ENCODE results near the gene SYNCRIP.
"Not testable (repeated sequence)": the region's sequence is repeated elsewhere in the genome, so short reads cannot be mapped to it uniquely, and the experiment has no call there.

Gene SYNCRIP

DNA sequence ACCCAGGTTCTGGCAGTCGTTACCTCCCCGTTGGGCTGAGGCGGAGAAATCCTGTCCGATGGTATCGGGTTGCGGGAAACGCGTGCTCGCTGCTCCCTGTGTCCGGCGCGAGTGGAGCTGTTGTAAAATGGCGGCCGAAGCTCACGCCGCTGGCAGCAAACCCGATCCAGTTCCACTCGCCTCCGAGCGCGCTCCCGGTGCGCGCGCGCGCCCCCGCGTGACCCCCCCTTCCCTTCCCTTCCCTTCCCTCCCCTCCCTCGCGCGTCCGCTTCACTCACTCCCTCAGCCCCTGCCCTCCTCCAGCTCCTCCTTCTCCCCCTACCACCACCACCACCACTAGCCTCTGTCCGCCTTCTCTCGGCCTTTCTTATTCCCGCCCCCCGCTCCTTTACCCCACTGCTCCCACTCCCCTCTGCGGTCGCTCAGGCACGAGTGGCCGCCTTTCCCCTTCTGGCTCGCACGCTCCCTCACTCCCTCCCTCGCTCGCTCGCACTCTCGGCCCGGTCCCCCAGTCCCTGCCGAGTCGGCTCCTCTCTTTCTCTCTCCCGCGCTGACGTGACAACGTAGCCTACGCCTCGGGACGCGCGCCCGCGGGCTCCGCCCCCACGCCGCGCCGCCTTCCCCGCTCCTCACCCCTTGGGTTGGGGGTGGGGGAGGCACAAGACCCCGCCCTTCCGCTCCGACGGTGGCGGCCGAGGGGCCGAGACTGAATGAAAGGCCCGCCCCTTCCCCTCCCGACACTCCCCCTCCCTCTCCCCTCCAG, at the start of gene SYNCRIP:
SYNCRIP (minus strand) TSS at position 113 of the 763 bp plus-strand sequence. CDS start 1,447 bp downstream, outside the sequence.
- peak; percentile 94 for DNase-seq

DNA sequence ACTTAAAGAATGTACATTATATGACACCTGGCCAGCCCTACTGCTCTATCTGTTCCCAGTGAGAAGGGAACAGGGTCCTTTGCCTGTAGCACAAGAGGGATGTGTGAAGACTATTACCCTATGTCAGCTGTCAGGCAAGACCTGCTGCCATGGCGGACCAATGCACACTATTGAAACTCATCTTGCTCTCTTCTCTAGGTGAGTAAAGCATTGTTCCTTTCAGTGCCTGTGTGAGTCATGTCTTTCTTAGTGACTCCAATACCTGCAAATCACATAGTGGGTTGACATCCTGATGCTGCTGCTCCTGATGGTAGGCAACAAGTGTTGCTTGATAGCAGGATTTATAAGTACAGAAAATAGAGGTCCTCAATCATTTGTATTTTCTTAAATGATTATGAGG, 48.8 kb upstream of the SYNCRIP start:
- DNase-seq, result no peak

DNA sequence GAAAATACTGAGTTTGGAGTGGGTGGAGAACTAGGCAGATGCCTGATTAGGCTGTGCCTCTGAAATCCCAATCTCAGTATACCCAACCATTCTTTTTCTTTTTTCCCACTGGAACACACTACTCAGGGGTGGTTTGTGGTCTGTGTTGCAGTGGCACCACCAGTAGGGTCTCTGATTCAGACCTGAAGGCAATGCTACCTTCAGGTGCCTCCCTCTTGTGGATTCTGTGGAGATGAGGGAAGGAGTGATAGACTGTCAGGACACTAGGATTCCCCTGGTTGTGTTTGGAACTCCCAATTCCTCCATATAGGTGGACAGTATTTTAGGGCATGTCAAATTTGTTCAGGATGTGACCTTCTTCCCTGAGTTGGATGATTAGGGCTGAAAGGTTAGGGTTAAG, 47.4 kb upstream of the SYNCRIP start:
- DNase-seq, result no peak

DNA sequence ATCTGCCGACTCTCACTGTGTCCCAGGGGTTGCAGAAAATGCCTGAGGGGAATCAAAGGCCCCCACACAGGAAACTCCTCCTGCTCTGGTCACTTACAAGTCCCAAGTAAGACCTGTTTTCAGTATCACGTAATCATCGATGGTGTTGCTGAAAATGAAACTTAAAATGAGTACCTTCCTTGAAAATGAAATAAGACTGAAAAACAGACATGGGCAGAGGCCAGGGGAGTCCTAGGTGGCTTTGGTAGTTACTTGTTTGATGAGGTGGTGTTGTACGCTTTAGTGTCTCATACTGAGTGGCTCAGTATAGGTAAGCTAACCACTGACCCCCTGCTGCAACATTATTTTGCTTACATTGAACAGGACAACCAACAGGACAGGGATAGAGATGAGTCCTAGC, 43.0 kb upstream of the SYNCRIP start:
- DNase-seq, result no peak

DNA sequence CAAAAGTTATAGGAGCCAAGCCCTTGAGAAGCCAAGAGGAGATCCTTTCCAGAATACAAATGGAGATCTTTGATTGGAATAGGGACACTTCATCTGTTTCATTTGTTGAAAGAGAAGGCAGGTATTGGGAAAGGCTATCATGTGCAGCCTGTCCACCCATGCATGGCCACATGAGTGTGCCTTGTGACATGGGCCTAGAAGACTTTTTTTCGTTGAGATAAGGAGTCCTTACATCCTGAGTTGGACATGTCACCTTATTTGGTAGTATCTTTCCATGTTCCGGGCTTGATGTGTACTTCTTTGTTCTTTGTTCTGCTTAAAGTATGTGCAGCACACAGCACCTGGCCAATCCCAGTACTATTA, 42.1 kb upstream of the SYNCRIP start:
- DNase-seq, result no peak

DNA sequence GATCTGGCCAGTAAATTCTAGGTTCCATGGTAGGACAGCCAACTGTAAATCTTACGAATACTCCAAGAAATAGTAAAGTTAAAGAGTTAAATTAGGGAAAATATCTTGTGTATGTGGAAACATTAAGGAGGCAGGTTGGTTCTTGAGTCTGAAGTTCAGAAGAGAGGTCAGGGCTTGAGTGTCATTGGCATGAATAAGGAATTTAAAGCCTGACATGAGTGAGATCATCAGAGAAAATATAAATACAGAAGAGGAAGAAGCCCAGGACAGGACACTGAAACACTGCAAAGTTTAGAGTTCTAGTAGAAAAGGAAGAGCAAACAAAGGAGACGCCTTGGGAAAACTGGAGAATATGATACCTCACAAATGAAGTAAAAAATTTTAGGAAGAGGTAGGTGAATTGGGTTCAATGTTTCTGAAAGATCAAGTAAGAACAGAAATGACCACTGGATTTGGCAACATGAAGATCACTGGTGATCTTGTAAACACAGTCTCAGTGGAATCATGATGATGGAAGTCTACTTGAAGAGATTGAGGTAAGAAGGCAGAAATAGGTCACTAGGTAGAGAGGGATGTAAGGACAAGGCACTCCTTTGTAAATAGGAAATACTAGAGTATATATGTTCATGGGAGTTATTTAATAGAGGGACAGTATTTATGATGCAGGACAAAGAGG, 41.6 kb upstream of the SYNCRIP start:
- DNase-seq, result no peak

DNA sequence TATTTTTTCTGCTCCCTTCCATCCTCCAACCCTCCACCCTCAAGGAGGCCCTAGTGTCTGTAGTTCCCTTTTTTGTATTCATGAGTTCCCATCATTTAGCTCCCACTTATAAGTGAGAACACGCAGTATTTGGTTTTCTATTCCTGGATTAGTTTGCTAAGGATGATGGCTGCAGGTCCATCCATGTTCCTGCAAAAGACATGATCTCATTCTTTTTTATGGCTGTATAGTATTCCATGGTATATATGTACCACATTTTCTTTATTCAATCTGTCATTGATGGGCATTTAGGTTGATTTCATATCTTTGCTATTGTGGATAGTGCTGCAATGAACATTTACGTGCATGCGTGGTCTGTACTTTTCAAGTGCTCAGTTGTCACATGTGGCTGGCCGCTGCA, 39.2 kb upstream of the SYNCRIP start:
- not testable (repeated sequence) for DNase-seq

DNA sequence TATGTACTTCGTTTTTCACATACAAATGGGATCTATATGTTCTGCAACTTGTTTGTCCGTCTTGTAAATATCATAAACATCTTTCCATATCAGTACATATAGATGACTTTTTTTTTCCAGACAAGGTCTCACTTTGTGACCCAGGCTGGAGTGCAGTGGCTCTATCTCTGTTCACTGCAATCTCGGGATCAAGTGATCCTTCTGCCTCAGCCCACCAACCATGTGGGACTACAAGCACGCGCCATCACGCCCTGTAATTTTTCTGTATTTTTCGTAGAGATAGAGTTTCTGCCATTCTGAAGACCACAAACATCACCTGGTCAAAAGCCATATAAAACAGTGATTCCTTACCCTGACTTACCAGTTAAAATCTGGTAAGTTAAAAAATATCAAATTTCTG, 37.7 kb upstream of the SYNCRIP start:
- no peak for DNase-seq

DNA sequence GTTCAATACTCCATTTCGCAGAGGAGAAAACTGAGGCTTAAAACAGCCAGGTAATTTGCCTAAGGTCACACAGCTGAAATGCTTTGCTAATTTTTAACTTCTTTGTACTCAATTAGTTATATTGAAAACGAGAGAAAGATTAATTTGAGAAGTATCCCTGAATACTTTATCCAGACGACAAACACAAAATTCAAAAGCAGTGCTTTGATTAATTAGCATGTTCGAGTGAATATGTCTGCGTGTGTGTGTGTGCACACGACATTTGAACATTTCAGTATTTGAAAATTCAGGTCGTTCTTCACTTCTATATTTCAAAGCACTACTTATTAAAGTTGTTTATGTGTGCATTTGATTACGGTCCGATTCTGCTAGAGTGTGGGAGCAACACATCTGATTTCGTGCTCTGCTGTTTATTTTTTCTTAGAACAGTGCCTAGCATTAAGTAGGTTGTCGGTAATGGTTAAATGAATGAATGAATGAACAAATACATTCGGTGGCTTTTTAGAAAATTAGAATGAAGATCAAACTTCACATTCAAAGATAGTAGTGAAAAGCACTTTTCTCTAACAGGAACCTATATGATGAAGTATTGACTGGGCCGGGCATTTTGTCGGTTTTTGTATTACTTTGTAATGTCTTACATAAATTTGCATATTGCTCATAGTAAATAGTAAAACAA, 36.9 kb upstream of the SYNCRIP start:
- DNase-seq, result no peak

DNA sequence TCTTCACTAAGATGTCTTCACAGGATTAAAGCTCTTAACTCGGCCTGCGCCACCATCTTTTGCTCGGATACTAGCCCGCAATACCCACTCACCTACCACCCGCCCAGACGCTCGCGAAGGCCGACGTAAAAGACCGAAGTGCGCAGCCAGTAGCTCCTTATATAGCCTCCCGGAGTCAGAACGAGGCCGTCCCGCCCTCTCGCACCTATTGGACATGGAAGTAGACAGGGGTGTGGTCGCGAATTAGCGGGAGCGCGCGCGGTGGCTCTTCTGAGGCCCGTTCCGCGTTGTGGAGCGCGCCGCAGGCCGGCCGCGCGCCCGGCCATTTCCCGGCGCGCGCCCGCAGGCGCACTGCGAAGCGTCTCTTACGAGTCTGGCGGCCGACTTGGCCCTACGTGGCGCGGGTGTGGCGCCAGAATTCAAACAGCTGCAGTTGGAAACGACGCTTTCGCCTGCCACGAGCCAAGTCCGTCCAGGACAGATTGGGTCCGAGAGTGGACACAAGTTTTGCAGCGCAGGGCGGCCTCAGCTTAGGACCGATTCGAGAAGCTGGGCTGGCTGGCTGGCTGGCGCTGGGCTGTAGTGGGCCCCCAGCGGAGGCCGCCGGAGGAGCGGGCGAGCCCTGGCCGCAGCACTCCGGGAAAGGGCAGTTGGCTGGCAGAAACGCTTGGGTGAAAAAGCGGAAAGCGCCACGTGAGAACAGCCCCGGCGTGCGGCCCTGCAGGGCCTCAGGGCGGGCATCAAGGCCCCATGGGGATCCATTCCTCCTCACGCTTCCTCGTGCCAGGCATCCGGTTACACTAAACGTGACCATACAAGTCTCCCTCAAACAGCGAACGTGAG, 36.1 kb upstream of the SYNCRIP start:
- DNase-seq, result peak; percentile 99

DNA sequence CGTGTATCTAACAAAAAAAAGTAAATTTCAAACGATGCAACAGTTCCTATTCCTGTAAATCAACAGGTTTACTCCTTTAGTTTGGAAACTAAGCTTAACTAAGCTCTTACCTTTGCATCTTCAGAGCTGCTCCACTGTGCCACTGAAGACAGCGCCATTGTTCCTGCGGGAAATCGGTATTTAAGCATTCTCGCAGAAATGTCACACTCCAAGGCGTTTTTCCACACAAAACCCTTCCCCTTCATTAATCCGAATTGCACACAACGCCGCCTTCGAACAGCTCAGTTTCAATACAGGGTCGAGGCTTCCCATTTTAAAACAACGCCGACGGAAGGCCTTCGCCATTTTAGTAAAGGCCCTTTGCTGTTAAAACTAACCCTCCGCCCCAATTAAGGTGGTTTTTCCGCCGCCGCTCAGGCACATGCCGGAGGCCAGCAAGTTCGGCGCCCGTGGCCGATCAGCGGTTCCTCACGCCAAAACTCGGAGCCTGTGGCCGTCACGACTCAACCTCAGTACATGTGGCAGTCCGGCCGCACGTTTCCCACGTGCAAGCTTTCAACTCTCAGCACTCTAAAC, 35.4 kb upstream of the SYNCRIP start:
- DNase-seq, result no peak

DNA sequence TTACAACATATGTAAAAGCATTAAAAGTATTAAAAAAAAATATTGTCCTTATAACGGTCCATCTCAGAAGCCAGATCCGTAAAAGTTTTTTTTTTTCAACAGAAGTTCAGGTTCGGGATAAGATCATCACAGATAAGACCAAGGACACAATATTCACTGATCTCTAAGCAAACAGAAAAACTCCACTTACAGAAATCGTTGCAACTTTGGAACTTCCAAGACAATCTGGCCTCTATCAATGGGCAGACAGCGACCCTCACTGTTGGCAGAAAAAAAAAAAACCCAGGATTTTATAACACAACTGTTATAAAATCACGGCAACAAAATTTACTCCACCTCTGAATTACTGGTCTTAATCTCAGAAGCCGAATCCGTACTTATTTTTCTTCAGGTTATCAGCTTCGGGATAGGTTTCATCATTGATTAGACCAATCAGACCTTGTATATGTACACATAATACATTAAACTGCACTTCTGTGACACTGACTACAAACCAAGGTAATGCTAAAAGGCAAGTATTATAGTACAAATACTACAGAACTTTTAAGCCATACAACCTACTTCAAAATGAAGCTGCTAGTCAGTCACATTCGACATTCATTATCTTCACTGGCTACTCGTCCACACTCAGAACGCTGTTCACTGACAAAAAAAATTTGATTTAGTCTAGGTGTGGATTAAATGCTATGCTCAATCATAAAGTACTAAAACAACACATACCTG, 34.7 kb upstream of the SYNCRIP start:
- DNase-seq, result no peak

DNA sequence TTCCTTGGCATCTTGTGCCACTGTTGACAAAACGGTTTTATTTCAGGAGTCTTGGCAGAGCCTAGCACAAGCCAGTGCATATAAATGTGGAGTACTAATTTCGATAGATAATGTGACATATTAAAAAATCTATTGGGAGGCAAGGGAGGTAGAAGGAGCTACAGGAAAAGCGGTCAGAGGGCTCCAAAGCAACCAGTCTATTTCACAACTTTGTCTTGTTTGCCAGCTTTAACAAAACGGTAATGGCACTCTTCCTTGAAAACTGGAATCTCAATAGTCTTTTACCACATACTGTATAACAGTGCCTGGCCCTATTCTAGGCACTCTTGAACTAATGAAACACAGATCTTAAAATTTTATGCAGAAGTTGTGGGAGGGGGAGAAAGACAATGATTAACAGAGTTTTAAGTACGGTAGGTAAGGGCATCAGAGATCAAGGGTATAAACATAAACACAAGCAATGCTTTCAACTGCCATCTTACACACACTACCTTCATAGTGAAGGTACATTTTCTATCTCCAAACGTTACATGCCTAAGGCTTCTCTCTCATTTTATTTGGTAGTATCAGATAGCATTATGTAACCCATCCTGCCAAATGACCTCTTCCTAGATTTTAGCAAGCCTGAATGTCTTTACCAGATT, 33.5 kb upstream of the SYNCRIP start:
- DNase-seq, result no peak

DNA sequence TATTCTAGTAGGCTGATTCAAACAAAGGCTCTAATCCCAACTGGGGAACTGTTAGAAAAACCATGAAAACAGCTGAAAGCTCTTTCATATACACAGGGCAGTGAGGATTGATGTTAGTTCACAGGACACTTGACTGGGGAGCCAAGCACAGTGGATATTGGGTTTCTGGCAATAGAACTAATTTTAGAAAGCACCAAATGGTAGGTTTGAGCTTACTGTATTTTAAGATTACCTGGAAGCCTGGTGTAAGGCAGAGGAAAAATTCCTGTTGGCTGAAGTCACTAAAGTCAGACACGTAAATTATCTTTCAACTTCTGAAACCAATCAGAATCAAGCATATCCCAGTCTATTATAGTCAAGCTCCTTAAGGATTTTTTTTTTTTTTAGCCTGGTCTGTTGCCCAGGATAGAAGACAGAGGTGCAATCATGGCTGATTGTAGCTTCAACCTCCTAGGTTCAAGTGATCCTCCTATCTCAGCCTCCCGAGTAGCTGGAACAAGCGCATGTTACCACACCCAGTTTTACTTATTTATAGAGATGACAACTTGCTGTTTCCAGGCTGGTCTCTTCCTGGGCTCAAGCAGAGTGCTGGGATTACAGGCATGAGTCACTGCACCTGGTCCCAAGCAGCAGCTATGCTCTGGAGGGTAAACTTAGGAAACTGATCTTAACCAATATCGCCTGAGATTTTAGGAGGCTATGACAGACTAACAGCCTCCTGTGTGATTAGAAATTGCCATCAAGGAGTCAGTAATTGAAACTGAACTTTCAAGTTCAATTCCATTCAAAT, 32.5 kb upstream of the SYNCRIP start:
- no peak for DNase-seq

DNA sequence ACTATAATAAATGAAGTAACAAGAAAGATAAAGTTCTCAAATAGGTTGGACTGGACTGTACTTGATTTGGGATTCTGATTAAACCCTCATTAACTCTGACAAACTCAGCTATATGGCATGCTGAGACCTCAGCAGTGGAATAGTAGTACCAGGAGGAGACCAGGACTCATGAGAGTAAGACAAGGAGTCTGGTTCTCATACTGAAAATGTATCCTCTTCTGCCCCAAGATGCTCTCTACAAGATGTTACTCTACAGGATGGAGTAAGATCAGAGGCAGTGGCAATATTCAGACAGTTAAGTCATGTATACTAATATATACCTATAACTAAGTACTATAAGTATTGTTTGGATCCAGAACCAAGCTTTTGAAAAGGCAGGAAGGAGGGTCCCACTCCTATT, 31.9 kb upstream of the SYNCRIP start:
- DNase-seq, result no peak

DNA sequence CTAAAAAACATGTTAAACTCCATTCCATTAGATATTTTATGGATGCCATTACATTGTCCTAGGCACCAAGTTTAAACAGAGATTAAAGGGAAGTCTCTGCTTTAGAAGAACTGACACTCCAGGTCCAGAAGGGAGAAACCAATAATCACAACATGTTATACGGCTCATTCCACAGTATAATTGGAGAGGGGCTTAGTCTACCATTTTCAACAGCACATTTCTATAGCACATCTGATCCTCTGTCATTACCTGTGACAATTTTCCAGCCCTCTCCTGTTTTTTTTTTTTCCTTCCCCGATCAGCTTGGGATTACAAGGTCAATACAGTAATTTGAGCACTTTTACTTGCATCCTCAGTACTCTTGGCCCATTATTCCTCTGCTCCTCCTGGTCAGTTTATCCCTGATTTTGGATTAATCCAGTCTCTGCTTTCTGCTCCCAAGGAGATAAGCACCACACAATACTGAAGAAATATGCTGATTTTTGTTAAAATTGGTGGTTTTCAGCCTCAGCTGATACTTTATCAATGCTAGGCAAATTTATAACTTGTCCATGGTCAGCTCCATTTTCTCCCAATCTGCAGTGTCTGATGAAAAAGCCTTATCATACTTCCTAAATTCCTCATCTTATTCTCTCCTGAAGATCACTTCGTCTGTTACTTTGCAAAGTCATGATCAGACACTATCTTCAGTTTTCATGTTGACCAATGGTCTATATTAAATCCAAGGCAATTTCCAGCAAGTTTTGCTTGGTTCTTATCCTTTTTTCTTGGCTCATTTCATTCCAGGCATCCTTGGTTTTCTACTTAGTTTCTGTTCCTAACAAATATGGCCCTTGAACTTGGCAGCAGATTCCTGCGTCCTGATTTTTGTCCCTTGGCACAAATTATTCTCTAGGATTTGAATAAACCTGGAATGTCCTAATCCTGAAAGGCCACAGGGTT, 30.8 kb upstream of the SYNCRIP start:
- DNase-seq, result no peak

DNA sequence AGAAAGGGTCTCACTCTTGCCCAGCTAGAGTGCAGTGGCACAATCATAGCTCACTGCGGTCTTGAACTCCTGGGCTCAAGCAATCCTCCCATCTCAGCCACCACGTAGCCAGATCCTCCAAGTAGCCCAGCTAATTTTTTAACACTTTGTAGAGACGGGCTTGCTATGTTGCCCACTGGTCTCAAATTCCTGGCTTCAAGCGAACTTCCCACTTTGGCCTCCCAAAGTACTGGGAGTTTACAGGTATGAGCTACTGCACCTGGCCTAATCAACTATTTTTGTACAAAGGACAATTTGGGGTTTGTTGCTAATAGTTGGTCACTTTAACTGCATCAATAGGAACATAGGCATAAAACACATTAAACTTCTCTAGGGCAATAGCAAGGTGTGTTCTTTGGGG, 29.9 kb upstream of the SYNCRIP start:
- no peak for DNase-seq

DNA sequence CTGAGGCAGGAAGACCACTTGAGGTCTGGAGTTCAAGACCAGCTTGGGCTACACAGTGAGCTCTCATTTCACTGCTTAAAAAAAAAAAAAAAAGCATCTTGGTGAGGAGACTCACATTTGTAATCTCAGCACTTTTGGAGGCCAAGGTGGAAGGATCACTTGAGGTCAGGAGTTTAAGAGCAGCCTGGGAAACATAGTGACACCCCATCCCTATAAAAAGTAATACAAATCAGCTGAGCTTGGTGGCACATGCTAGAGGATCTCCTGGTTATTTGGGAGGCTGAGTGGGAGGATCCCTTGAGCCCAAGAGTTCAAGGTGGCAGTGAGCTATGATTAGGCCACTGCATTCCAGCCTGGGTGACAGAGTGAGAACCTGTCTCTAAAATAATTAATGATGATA, 29.4 kb upstream of the SYNCRIP start:
- DNase-seq, result no peak

DNA sequence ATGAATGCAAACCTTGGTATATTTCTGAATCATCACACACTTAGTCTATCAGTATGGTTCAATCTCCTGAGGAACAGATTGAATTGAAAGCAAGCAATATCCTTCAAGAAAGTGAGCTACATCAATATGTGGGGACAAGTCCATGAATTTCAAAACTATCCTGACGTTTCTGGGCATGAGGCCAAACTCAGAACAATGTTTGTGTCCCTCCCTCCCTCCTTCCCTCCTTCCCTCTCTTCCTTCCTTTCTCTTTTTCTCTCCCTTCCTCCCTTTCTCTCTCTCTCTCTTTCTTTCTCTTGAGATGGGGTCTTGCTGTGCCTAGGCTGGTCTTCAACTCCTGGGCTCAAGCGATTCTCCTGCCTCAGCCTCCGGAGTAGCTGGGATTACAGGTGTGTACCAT, 27.9 kb upstream of the SYNCRIP start:
- no peak for DNase-seq

Measured in NCI-H2171 treated with DMSO at 0.1 percent for 48 hours (cell line).